SKM-1 treated with dmso at 0.1 percent for 144 hours (cell line): ENCODE data around the gene TTF1.

Experiments used
- DNase-seq: peaks from one replicate; lab custom pipeline; 2025; ENCODE audit not compliant: unreplicated experiment; lab: John Stamatoyannopoulos, UW

The TTF1 gene

GRCh38 chr9:132406554-132407122, at the start of gene TTF1:
TSS of gene TTF1 (minus strand) at chr9:132406840. CDS start at chr9:132402821, 4,019 bp downstream.
- peak; percentile 90 for DNase-seq

- no peak for DNase-seq
Measured at GRCh38 chr9:132456241-132456640, 49.6 kb upstream of the TTF1 start.

GRCh38 chr9:132451276-132451675, 44.6 kb upstream of the TTF1 start:
- no peak for DNase-seq

- DNase-seq: no peak
Measured at GRCh38 chr9:132447902-132448301, 41.3 kb upstream of the TTF1 start.

- no peak for DNase-seq
Measured at GRCh38 chr9:132447346-132447745, 40.7 kb upstream of the TTF1 start.

GRCh38 chr9:132446887-132447286, 40.2 kb upstream of the TTF1 start:
- DNase-seq: no peak

GRCh38 chr9:132443951-132444607, 37.4 kb upstream of the TTF1 start:
- no peak for DNase-seq

- DNase-seq: no peak
Measured at GRCh38 chr9:132441404-132441803, 34.8 kb upstream of the TTF1 start.

GRCh38 chr9:132440735-132441134, 34.1 kb upstream of the TTF1 start:
- DNase-seq: no peak

- no peak for DNase-seq
Measured at GRCh38 chr9:132439153-132439552, 32.5 kb upstream of the TTF1 start.

- DNase-seq: no peak
Measured at GRCh38 chr9:132434881-132435280, 28.2 kb upstream of the TTF1 start.

- no peak for DNase-seq
Measured at GRCh38 chr9:132430998-132431397, 24.4 kb upstream of the TTF1 start.

- DNase-seq: no peak
Measured at GRCh38 chr9:132426639-132427414, 20.2 kb upstream of the TTF1 start.

- DNase-seq: no peak
Measured at GRCh38 chr9:132425675-132426062, 19.0 kb upstream of the TTF1 start.

GRCh38 chr9:132424857-132425674, 18.4 kb upstream of the TTF1 start:
- DNase-seq: no peak

GRCh38 chr9:132423503-132423902, 16.9 kb upstream of the TTF1 start:
- DNase-seq: no peak

- DNase-seq: no peak
Measured at GRCh38 chr9:132422574-132422973, 15.9 kb upstream of the TTF1 start.

- DNase-seq: no peak
Measured at GRCh38 chr9:132418726-132419363, 12.2 kb upstream of the TTF1 start.

GRCh38 chr9:132415181-132415580, 8.5 kb upstream of the TTF1 start:
- no peak for DNase-seq

- no peak for DNase-seq
Measured at GRCh38 chr9:132414731-132415130, 8.1 kb upstream of the TTF1 start.

GRCh38 chr9:132413926-132414325, 7.3 kb upstream of the TTF1 start:
- DNase-seq: no peak
